Activated T-helper 17 cell treated with anti-CD3 and anti-CD28 coated beads, Interleukin-2, amount 50 U/mL, for 72 hours (primary cell): ENCODE measurements around the gene UNC93B1. TPM values are rescaled to one million over a fixed set of nuclear protein-coding genes. Genes with fewer than 3 reads are reported as not detected.
"Not testable (repeated sequence)": the region's sequence is repeated elsewhere in the genome, so short reads cannot be mapped to it uniquely, and the experiment has no call there.

ENCODE experiments used
- ATAC-seq: fragments of 150-1000 bp; cut with Tn5 transposase; replicated peaks from 2 replicates; pipeline ENCODE4 v1.10.0; 2021; ENCODE audit warnings: mild to moderate bottlenecking, moderate library complexity
- H3K27ac Mint-ChIP-seq: one replicate; pipeline ENCODE4 v1.8.0; 2022; ENCODE audit warnings: mixed read lengths
- H3K27me3 Mint-ChIP-seq: one replicate; pipeline ENCODE4 v1.8.0; 2022; ENCODE audit warnings: mixed read lengths
- H3K36me3 Mint-ChIP-seq: one replicate; pipeline ENCODE4 v1.8.0; 2022; ENCODE audit warnings: low read depth, mild to moderate bottlenecking, mixed read lengths
- H3K4me1 Mint-ChIP-seq: one replicate; pipeline ENCODE4 v1.8.0; 2022; ENCODE audit warnings: mixed read lengths
- H3K4me3 Mint-ChIP-seq: one replicate; pipeline ENCODE4 v1.8.0; 2022; ENCODE audit warnings: mild to moderate bottlenecking, mixed read lengths
- H3K9me3 Mint-ChIP-seq: one replicate; pipeline ENCODE4 v1.8.0; 2022; ENCODE audit warnings: mixed read lengths
- total RNA-seq, 2 donors: library from RNA; stranded (reverse); gene quantifications; one replicate each; pipeline ENCODE4 v1.2.3, GENCODE V29; 2022

Gene UNC93B1
- total RNA-seq, 2 donors from 2014 or later, result 13.1 to 14.8 TPM

- Mint-ChIP-seq H3K4me1 (peaks cover 8% of the 10 kb centered on the region), H3K4me3 (no peak overlapping the region), H3K36me3 (no peaks in the 10 kb centered on the region), H3K9me3 (no peaks in the 10 kb centered on the region), H3K27ac (no peak overlapping the region), H3K27me3 (no peaks in the 10 kb centered on the region)
- no peak for ATAC-seq
These were observed 4.2 kb downstream of the UNC93B1 start for GRCh38 chr11:67999704-68000103.

DNA sequence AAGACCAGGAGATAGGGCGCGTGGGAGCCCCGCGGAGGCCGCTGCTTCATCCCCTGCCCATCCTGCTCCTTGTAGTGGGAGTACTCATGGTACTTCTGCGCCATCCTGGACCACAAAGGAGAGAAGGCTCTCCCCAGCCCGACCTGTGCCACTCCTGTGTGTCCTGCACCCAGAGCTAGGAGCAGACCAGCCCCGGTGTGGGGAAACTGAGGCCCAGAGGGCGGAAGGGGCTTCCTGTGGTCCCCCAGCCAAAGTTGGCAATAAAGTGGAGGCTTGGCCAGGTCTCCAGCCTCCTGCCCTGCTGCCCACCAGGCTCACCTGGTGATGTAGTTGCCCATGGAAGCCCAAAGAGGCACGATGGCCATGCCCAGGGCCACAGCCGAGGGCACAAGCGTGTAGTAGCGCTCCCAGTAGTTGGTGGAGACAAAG is 4.7 kb downstream of the UNC93B1 start:
- ATAC-seq, result no peak
- Mint-ChIP-seq H3K4me1 (peaks cover 8% of the 10 kb centered on the region), H3K9me3 (no peaks in the 10 kb centered on the region), H3K27ac (no peak overlapping the region), H3K36me3 (no peaks in the 10 kb centered on the region), H3K4me3 (no peak overlapping the region), H3K27me3 (no peaks in the 10 kb centered on the region)

GRCh38 chr11:67998150-67999045 is 5.5 kb downstream of the UNC93B1 start:
- Mint-ChIP-seq H3K36me3 (no peaks in the 10 kb centered on the region), H3K9me3 (no peaks in the 10 kb centered on the region), H3K27ac (no peak overlapping the region), H3K4me1 (peaks cover 13% of the 10 kb centered on the region), H3K4me3 (no peak overlapping the region), H3K27me3 (no peaks in the 10 kb centered on the region)
- ATAC-seq, result peak; percentile 61

DNA sequence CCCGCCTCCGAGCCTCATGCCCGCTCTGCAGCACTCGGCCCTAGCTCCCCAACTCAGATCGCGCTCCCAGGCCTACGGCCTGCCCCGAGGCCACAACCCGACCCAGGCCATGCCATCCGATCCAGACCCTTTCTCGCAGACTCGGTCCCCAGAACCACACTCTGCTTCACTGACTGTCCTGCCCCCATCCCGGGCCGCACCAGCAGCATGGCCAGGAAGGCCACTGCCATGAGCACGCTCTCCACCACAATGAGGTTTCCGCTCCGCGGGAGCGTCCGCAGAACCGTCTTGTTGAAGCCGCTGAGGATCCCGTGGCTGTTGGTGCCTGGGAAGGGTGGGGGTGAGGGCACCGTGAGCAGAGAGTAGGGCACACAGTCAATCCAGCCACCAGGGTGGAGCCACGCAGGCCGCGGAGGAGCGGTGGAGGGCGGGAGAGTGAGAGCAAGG is 6.4 kb downstream of the UNC93B1 start:
- no peak for ATAC-seq
- Mint-ChIP-seq H3K36me3 (no peaks in the 10 kb centered on the region), H3K4me1 (peaks cover 13% of the 10 kb centered on the region), H3K4me3 (no peak overlapping the region), H3K27ac (no peak overlapping the region), H3K9me3 (no peaks in the 10 kb centered on the region), H3K27me3 (no peaks in the 10 kb centered on the region)

GRCh38 chr11:67996622-67997474 is 7.0 kb downstream of the UNC93B1 start:
- no peak overlapping the region for H3K4me3 Mint-ChIP-seq
- H3K9me3 Mint-ChIP-seq, result no peaks in the 10 kb centered on the region
- ATAC-seq, result peak; percentile 75
- H3K4me1 Mint-ChIP-seq, result peaks cover 13% of the 10 kb centered on the region
- H3K36me3 Mint-ChIP-seq, result no peaks in the 10 kb centered on the region
- H3K27me3 Mint-ChIP-seq, result no peaks in the 10 kb centered on the region
- H3K27ac Mint-ChIP-seq, result no peak overlapping the region

GRCh38 chr11:67996051-67996450 is 7.8 kb downstream of the UNC93B1 start:
- no peak for ATAC-seq
- Mint-ChIP-seq H3K4me1 (peaks cover 13% of the 10 kb centered on the region), H3K27ac (no peak overlapping the region), H3K4me3 (no peak overlapping the region), H3K36me3 (no peaks in the 10 kb centered on the region), H3K9me3 (no peaks in the 10 kb centered on the region), H3K27me3 (no peaks in the 10 kb centered on the region)

- H3K4me1 Mint-ChIP-seq, result peaks cover 13% of the 10 kb centered on the region
- not testable (repeated sequence) for H3K27me3 Mint-ChIP-seq, H3K36me3 Mint-ChIP-seq, H3K27ac Mint-ChIP-seq, ATAC-seq, H3K4me3 Mint-ChIP-seq, H3K9me3 Mint-ChIP-seq
These were observed 8.3 kb downstream of the UNC93B1 start for GRCh38 chr11:67995579-67995978.

GRCh38 chr11:67995129-67995528 is 8.8 kb downstream of the UNC93B1 start:
- not testable (repeated sequence) for H3K9me3 Mint-ChIP-seq, ATAC-seq, H3K36me3 Mint-ChIP-seq, H3K27ac Mint-ChIP-seq, H3K4me3 Mint-ChIP-seq, H3K27me3 Mint-ChIP-seq
- peaks cover 13% of the 10 kb centered on the region for H3K4me1 Mint-ChIP-seq

DNA sequence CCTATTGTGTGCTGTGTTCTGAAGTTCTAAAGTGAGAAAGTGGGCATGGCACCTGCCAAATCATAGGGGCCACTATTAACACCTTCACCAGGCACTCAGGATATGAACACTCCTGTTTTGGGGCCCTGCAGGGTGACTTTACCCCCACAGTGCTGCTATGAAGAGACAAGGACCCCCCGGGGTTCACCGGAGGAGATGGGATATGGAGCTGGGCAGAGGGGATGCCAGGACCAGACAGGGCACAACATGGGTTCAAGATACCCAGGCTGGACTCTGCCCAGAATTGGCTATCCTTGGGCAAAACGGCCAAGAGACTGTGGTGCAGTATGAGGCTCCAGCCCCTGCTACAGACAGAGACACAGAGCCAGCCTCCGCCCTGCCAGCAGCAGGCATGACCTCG is 9.5 kb downstream of the UNC93B1 start:
- peaks cover 13% of the 10 kb centered on the region for H3K4me1 Mint-ChIP-seq
- not testable (repeated sequence) for ATAC-seq, H3K36me3 Mint-ChIP-seq, H3K9me3 Mint-ChIP-seq, H3K4me3 Mint-ChIP-seq, H3K27me3 Mint-ChIP-seq, H3K27ac Mint-ChIP-seq

GRCh38 chr11:67993821-67994220 is 10.1 kb downstream of the UNC93B1 start:
- H3K9me3 Mint-ChIP-seq, H3K36me3 Mint-ChIP-seq, H3K27me3 Mint-ChIP-seq, ATAC-seq, H3K27ac Mint-ChIP-seq, H3K4me3 Mint-ChIP-seq: not testable (repeated sequence)
- peaks cover 13% of the 10 kb centered on the region for H3K4me1 Mint-ChIP-seq

DNA sequence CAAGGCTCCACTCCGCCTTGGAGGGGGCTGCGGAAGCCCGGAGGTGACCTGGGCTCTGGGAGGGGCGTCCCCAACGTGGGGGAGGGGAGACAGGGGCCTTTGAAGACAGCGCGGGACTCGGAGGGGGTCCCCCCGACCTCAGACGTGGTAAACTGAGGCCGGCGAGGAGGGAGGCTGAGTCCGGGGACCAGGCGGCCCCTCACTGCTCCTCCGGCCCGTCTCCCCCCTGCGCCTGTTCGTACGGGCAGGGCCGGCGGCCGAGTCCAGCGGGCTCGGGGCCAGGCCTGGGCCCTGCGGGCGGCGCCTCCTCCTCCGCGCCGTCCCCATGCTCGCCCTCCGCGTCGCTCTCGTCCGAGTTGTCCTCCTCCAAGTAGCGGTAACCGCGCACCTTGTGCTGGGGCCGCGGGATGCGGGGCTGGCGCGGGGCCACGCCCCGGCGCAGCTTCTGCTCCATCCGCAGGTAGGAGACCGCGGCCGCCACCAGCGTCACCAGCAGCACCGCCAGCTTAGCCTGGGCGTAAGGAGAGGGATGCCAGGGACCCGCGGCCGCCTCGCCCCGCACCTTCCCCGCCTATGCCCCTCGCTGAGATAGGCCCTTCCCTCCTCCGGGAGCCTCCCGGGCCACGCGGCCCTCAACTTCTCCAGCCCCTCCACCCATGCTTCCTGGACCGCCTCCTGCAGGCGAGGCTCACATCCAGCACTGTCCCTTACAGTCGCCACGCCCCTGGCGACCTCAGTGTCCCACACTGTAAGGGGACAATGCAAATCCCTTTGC is 12.4 kb downstream of the UNC93B1 start:
- not testable (repeated sequence) for H3K36me3 Mint-ChIP-seq, H3K27ac Mint-ChIP-seq, H3K9me3 Mint-ChIP-seq, ATAC-seq, H3K4me1 Mint-ChIP-seq, H3K27me3 Mint-ChIP-seq, H3K4me3 Mint-ChIP-seq

DNA sequence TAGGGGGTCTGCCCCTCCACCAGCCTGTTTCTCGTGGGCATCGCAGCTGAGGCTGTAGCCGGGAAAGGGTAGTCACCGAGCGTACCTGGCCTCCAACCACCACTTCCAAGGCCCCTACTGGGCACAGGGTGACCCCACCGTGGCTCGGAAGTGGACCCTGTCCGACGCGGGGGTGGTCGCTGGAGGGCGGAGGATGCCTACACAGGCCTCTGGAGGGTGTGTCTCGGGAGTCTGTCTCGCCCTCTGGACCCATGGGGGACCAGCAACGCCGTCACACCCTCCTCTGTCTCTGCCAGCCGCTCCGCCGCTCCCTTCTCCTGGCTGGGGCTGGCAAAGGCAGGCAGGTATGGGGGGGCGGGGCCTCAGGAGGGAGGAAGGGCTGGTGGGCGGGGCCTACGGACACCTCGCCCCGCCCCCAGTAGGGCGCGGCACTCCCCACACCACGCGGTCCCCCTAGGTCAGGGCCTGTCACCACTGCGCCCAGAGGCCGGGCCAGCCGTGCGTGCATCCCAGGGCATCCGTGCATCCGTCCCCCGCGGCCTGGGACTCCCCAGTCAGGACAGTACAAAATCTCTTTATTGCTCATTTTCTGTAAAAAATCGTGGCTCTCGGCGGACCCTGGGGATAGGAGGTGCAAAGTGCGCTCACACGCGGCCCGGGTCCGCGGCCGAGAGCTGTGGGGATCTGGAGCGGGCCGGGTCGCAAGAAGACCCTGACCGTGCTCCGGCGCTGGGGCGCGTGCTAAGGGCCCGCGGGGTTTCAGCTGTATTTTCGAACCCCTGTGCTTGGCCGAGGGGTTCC is 13.2 kb downstream of the UNC93B1 start:
- H3K4me3 Mint-ChIP-seq, H3K27ac Mint-ChIP-seq, H3K27me3 Mint-ChIP-seq, H3K4me1 Mint-ChIP-seq, H3K36me3 Mint-ChIP-seq, H3K9me3 Mint-ChIP-seq: not testable (repeated sequence)
- peak; percentile 23 for ATAC-seq

DNA sequence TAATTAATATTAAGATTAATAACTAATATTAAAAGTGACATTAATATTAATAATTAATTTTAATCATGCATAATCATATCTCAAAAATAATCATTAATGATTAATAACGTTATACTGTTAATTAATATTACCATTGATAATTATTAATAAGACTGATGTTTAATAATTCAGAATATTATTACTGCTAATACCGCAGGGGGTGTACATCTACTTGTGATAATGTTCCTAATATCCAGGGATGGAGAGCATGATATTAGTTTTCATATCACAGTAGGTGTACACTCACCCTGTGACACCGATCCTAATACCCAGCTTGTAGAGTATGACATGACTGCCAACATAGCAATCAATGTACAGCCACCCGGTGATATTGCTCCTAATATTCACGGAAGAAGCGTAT is 18.6 kb downstream of the UNC93B1 start:
- H3K36me3 Mint-ChIP-seq, H3K4me3 Mint-ChIP-seq, H3K4me1 Mint-ChIP-seq, H3K9me3 Mint-ChIP-seq, ATAC-seq, H3K27me3 Mint-ChIP-seq, H3K27ac Mint-ChIP-seq: not testable (repeated sequence)

GRCh38 chr11:67983951-67984350 is 19.9 kb downstream of the UNC93B1 start:
- H3K4me3 Mint-ChIP-seq, result no peak overlapping the region
- ATAC-seq, result no peak
- H3K4me1 Mint-ChIP-seq, result no peaks in the 10 kb centered on the region
- peaks cover 3% of the 10 kb centered on the region for H3K27me3 Mint-ChIP-seq
- no peaks in the 10 kb centered on the region for H3K36me3 Mint-ChIP-seq
- no peak overlapping the region for H3K27ac Mint-ChIP-seq
- H3K9me3 Mint-ChIP-seq, result no peaks in the 10 kb centered on the region
